GM18520 (cell line): ENCODE data around the gene HIVEP3.

ENCODE experiments used
- ATAC-seq: cut with Tn5 transposase; IDR thresholded peaks from one replicate; pipeline ENCODE4 v1.9.1; 2021; ENCODE audit not compliant: unreplicated experiment

The HIVEP3 gene

DNA sequence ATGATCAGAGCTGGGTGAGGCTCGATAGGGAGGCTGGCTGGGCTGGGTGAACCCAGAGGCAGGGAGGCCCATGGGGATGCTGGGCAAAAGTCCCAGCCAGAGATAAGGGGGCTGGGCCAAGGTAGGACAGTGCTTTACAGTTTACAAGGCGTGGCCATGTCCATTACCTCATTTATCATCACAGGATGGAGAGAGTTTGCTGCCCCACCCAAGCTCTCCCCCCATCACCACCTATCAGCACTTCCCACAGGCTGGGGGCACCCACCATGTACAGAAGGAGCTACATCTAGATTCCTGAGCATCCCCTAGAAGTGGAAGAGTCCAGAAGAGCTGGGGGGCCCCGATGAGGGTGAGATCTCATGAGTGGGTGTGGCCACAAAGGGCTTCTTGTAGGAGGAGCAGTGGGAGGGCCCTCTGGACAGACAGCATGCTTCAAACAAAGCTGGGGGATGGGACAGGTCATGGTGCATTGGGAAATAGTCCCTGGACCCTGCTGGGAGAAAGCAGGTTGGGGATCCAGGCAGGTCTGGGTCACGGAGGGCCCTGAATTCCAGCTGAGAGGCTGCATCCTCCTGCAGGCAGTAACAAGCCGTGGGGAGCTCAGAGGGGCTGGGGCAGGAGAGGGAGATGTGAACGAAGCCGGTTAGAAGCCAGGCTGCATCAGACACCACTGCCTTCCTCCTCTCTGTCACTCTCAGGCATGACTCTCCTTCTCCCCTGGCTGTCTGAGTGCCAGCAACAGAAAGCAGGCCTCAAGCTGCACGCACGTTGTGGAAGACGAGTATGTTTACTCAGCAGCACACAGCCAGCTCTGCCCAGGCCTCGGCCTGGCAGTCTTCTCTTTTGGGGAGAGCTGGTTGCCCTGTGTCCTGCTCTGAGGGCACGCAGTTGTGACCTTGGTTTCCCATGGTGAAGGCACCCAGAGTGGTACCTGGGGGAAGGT lies 202.3 kb downstream of the HIVEP3 start:
- no peak for ATAC-seq

DNA sequence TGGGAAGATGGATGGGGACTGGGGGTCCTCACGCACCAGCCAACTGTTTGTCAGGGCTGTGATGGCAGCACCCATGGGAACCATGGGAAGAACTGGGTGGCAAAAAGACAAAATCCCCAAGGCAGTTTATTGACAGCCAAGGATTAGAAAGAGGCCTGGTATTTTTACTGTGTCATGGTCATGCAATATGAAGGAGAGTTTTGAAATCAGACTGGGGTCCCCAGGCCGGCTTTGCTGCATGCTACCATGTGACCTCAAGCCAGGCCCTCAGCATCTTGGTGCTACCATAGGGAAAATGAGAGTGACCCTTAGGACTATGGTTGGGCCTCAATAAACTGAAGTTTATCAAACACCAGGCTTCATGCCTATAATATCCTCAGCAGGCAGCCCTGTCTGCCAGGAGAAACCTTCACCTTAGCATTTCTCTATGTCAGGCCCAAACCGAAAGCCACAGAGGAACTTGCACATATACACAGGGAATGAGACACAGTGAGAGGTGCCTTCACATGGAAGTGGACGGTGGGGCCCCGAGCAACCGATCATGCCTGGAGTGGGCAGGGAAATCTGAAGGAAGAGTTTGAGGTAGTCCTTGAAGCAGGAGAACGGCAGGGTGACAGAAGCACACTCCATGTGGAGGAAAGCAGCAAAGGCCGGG lies 203.2 kb downstream of the HIVEP3 start:
- ATAC-seq: no peak

GRCh38 chr1:41714638-41715389 lies 203.9 kb downstream of the HIVEP3 start:
- ATAC-seq: no peak

- no peak for ATAC-seq
Measured at GRCh38 chr1:41713557-41714327, 205.0 kb downstream of the HIVEP3 start.

DNA sequence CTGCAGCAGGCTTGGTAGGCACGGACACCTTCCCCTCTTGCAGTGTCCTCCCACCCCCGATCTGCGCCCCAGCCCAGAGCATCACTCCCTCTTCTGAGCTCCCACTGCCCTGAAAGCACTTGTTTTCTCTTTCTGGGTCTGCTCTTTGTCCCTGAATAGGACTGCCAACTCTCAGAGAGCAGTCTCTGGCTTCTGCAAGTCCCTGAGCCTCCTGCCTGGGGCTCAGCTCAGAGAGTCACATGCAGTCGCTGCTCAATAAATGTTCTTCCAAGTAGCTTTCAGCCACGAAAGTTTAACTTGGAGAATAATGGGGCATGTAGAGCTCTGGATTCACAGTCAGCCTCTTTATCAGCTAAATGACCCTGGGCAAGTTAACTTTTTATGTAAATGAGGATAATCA lies 205.6 kb downstream of the HIVEP3 start:
- no peak for ATAC-seq

DNA sequence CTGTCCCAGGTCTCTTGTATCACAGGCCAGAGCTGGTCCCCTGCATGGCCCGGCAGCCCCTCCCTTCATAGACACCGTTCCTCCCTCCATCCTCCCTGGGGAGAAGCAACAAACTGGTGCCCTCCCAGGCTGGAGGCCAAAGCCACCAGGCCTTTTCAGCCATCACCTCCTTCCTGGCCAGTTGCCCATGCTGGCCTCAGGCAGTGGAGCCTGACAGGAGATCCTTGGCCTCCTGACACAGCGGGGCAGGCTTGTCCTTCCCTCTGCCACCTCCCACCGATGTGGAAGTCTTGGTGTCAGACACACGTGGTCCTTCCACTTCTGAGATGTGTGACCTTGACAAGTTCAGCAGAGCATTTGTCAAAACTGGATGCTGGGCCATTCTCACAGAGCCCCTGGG lies 206.0 kb downstream of the HIVEP3 start:
- ATAC-seq: no peak

DNA sequence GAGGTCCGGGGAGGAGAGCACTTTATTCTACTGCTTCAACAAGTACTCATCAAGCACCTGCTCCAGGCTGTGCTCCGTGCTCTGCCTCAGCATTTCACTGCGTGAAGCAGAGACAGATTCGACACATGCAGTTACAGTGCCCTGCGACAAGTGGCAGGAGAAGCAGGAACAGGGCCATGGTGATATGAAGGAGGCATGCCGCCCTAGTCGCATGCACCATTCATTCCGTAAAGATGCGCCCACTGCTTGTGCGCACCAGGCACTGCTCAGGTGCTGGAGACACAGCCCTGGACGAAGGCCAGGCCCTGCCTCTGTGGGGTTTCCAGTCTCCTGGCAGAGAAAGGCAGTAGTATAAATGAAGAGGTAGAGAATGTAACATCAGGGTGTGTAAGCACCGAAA lies 206.6 kb downstream of the HIVEP3 start:
- no peak for ATAC-seq

DNA sequence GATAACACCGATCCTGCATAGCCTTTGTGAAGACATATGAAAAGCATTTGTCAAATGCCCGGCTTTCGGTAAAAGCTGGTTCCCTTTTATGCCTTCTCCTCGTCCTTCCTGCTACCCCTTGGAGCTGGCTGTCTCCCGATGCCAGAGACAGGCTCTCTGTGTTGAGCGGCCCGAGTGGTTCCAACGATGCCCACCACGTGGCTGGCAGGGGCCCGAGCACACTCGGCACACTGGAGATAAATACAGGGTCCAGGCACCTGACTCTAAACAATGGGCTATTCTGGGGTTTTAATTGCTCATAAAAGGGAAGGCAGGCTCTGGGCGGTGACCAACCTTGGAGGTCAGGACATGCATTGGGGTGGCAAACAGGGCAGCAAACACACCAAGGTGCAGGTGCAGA lies 207.1 kb downstream of the HIVEP3 start:
- no peak for ATAC-seq

GRCh38 chr1:41710980-41711379 lies 207.7 kb downstream of the HIVEP3 start:
- no peak for ATAC-seq

- ATAC-seq: no peak
Measured at GRCh38 chr1:41709873-41710272, 208.8 kb downstream of the HIVEP3 start.

DNA sequence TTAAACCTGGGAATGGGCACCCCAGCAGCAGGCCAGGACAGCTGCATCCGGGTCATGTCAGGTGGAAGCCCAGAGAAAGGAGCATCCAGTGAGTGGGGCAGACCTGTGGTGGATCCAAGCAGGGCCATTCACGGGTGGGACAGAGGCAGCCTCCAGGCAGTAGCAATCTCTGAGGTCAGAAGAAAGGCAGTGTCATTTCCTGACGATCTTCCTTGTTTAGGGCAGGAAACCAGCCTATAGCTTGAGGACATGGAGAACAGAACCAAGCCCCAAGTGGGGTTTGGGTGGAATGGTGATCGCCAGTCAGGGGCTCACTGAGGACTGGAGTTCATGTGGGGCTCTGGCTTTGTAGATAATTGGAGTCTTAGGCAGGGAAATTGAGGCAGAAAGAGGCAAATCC lies 209.4 kb downstream of the HIVEP3 start:
- no peak for ATAC-seq

- no peak for ATAC-seq
Measured at GRCh38 chr1:41708332-41708731, 210.4 kb downstream of the HIVEP3 start.

DNA sequence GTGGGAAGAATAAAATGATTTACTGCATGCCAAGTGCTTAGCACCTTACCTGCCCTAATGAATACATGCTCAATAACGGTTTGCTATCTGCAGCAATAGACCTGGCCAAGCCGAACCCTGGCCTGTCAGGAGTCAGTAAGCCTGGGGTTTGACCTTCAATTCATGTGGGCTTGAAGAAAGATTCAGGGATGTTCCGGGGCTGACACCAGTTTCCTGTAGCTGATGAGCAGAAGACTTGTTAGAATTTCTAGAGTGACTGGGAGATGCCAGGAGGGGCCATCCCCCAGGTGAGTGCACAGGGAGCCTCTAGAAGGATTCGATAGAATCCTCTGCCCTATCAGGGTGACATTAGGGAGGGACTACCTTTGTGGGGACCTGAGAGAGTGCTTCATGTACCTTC lies 210.9 kb downstream of the HIVEP3 start:
- ATAC-seq: no peak

DNA sequence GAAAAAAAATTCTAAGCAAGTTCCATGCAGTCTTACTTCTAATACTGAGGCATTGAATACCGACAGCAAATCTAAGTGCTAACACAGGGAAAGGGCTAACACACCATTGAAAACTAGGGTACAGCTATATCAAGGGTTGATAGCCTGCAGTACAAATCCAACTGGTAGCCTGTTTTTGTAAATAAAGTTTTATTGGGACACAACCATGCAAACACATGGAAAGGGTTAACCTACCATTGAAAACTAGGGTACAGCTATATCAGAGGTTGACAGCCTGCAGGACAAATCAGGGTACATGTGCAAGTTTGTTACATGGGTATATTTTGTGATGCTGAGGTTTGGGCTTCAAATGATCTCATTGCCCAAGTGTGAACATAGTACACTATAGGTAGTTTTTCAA lies 212.9 kb downstream of the HIVEP3 start:
- ATAC-seq: no peak

DNA sequence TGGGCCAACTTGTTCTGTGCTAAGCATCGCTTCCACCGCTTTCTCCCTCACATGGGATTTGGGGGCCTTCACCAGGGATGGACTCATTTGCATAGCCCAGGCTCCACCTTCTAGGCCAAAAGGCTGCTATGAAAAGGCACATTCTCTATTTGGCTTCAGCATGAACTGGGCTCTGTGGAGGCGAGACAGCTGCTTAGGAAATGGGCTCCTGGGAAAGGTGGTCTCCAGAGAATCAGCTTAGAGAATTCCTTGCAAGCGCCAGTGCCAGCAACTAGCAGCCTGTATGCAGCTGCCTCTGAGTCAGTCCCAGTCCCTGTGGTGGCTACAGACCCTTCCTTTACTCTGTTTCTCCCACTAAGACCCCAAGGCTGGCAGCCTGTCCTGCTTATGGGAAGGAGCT lies 214.5 kb downstream of the HIVEP3 start:
- no peak for ATAC-seq

GRCh38 chr1:41702771-41703170 lies 216.0 kb downstream of the HIVEP3 start:
- no peak for ATAC-seq

- no peak for ATAC-seq
Measured at GRCh38 chr1:41700986-41701535, 217.7 kb downstream of the HIVEP3 start.

DNA sequence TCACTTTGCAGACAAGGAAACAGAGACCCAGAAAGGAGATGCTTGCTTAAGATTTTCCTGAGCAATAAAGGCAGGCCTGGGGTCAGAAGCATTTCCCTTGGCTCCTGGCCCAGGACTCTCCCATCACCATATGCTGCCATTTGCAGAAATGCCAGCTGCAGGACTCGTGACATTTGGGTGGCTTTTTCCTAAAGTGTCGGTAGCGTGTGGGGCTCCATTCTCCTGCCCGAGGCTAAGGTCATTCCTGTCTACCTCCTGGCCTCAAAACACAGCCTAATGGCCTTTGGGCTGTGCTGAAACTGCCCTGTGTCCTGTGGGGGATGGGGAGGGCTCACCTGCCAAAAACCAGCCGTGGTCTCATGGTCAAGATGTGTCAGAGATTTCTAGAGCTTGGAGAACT lies 218.1 kb downstream of the HIVEP3 start:
- ATAC-seq: no peak

DNA sequence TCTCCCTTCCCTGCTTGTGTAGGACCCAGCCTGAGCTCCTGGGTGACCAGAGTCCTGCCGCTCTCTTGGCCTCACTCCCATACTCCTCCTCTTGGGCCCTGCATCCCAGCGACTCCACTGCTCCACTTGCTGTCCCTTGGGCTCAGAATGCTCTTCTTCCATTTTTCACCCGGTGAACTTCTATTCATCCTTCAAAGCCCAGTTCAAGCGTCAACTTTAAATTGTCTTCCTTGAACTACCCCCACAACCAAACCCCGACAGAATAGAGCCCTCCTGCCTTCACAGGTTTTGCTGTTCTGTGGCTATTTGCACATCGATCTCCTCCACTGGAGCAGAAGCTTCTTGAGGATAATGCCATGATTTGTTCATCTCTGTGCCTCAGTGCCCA lies 218.9 kb downstream of the HIVEP3 start:
- no peak for ATAC-seq
